GM23338 (cell line): ENCODE measurements around the gene RMI1. TPM values are rescaled to one million over a fixed set of nuclear protein-coding genes. Genes with fewer than 3 reads are reported as not detected.

ENCODE experiments used
- ATAC-seq: fragments of 200-7000 bp; cut with Tn5 transposase; 3 replicates; pipeline ENCODE4 v1.9.1; 2020
- DNase-seq: peaks from one replicate; pipeline ENCODE4 v3.0.0-alpha.2; 2015; ENCODE audit warnings: low spot score
- H2AFZ ChIP-seq: fragments of 200-600 bp; sonication (generic); 2 replicates; pipeline ENCODE4 v1.8.0; 2016; ENCODE audit warnings: antibody characterized with exemption, mild to moderate bottlenecking, moderate library complexity
- H3F3A ChIP-seq: fragments of 200-600 bp; sonication (generic); replicated peaks from 2 replicates; pipeline ENCODE4 v1.8.0; 2017; ENCODE audit warnings: antibody characterized with exemption, mixed run types, low read depth
- H3K27ac ChIP-seq: fragments of 200-600 bp; sonication (generic); 2 replicates; pipeline ENCODE4 v1.6.1; 2016; ENCODE audit warnings: low read depth
- H3K27me3 ChIP-seq: fragments of 200-600 bp; sonication (generic); 2 replicates; pipeline ENCODE4 v1.8.0; 2016; ENCODE audit warnings: mild to moderate bottlenecking, mixed run types, moderate library complexity; ENCODE audit not compliant: insufficient read depth
- H3K36me3 ChIP-seq: fragments of 200-600 bp; sonication (generic); 2 replicates; pipeline ENCODE4 v1.8.0; 2016; ENCODE audit warnings: mild to moderate bottlenecking; ENCODE audit not compliant: insufficient read depth
- H3K4me1 ChIP-seq: fragments of 200-600 bp; sonication (generic); 2 replicates; pipeline ENCODE4 v1.8.0; 2016; ENCODE audit warnings: mild to moderate bottlenecking, moderate library complexity; ENCODE audit not compliant: insufficient read depth
- H3K4me2 ChIP-seq: fragments of 200-600 bp; sonication (generic); 2 replicates; pipeline ENCODE4 v1.7.1; 2017; ENCODE audit warnings: mixed run types
- H3K4me3 ChIP-seq: fragments of 200-600 bp; sonication (generic); 2 replicates; pipeline ENCODE4 v1.6.1; 2016; ENCODE audit warnings: mixed run types
- H3K79me2 ChIP-seq: fragments of 200-600 bp; sonication (generic); replicated peaks from 2 replicates; pipeline ENCODE4 v1.8.0; 2017; ENCODE audit warnings: mild to moderate bottlenecking; ENCODE audit not compliant: insufficient read depth
- H3K9me2 ChIP-seq: fragments of 200-600 bp; sonication (generic); 2 replicates; pipeline ENCODE4 v1.8.0; 2017; ENCODE audit not compliant: insufficient read depth
- H4K20me1 ChIP-seq: fragments of 200-600 bp; sonication (generic); replicated peaks from 2 replicates; pipeline ENCODE4 v1.8.0; 2017; ENCODE audit warnings: mild to moderate bottlenecking; ENCODE audit not compliant: insufficient read depth
- H3K27ac Mint-ChIP-seq: 2 replicates; pipeline ENCODE4 v1.8.0; 2020; ENCODE audit warnings: inconsistent platforms, mild to moderate bottlenecking, moderate library complexity, mixed read lengths
- H3K27me3 Mint-ChIP-seq: 3 replicates; pipeline ENCODE4 v1.8.0; 2022; ENCODE audit warnings: low read depth, mild to moderate bottlenecking, moderate library complexity, mixed read lengths, inconsistent platforms; ENCODE audit not compliant: insufficient read depth, poor library complexity
- H3K36me3 Mint-ChIP-seq: 3 replicates; pipeline ENCODE4 v1.8.0; 2021; ENCODE audit warnings: low read depth, mild to moderate bottlenecking, inconsistent platforms, moderate library complexity, mixed read lengths
- H3K4me1 Mint-ChIP-seq: 3 replicates; pipeline ENCODE4 v1.8.0; 2020; ENCODE audit warnings: mild to moderate bottlenecking, inconsistent platforms, mixed read lengths
- H3K4me3 Mint-ChIP-seq: 3 replicates; pipeline ENCODE4 v1.8.0; 2021; ENCODE audit warnings: moderate library complexity, mild to moderate bottlenecking, inconsistent platforms, mixed read lengths
- H3K9me3 Mint-ChIP-seq: 3 replicates; pipeline ENCODE4 v1.8.0; 2020; ENCODE audit warnings: moderate library complexity, mild to moderate bottlenecking, inconsistent platforms, mixed read lengths
- CREB1 ChIP-seq: fragments of 250-450 bp; sonication (Bioruptor Pico); IDR thresholded peaks from 2 replicates; pipeline ENCODE4 v1.5.0; 2020; ENCODE audit warnings: low read depth, mild to moderate bottlenecking, moderate library complexity
- CTCF ChIP-seq, 2 experiments: fragments of 200-600 bp in 1 of 2; sonication (generic) in 1 of 2; conservative IDR thresholded peaks; 2 replicates each; pipeline versions ENCODE4 v1.5.1 to v1.6.1; 2016 to 2017; ENCODE audit warnings: antibody characterized with exemption in 2 of 2, low read depth in 2 of 2, mild to moderate bottlenecking in 2 of 2, moderate library complexity in 1 of 2
- EZH2 ChIP-seq: fragments of 200-600 bp; sonication (generic); IDR thresholded peaks from one replicate; pipeline ENCODE4 v1.8.0; 2017; ENCODE audit warnings: antibody characterized with exemption, mild to moderate bottlenecking, low read depth; ENCODE audit not compliant: unreplicated experiment
- EZH2phosphoT487 ChIP-seq: fragments of 200-600 bp; sonication (generic); IDR thresholded peaks from one replicate; pipeline ENCODE4 v1.8.1; 2018; ENCODE audit warnings: antibody characterized with exemption; ENCODE audit not compliant: unreplicated experiment
- JUNB ChIP-seq: IDR thresholded peaks from one replicate; pipeline ENCODE4 v1.6.1; 2016; ENCODE audit warnings: antibody characterized with exemption; ENCODE audit not compliant: unreplicated experiment
- NANOG ChIP-seq: IDR thresholded peaks from 2 replicates; pipeline ENCODE4 v1.6.1; 2016; ENCODE audit warnings: antibody characterized with exemption, borderline replicate concordance
- POLR2AphosphoS5 ChIP-seq: IDR thresholded peaks from 2 replicates; pipeline ENCODE4 v1.6.1; 2016; ENCODE audit warnings: antibody characterized with exemption, low read depth
- STAT1 ChIP-seq: IDR thresholded peaks from one replicate; pipeline ENCODE4 v1.6.1; 2016; ENCODE audit warnings: antibody characterized with exemption; ENCODE audit not compliant: unreplicated experiment
- ZNF114 ChIP-seq: fragments of 250-450 bp; sonication (Bioruptor Pico); IDR thresholded peaks from 2 replicates; pipeline ENCODE4 v1.5.0; 2020; ENCODE audit warnings: mild to moderate bottlenecking, moderate library complexity
- ZNF331 ChIP-seq: fragments of 250-450 bp; sonication (Bioruptor Pico); IDR thresholded peaks from 2 replicates; pipeline ENCODE4 v1.5.0; 2020; ENCODE audit warnings: low read depth, mild to moderate bottlenecking, moderate library complexity
- ZNF462 ChIP-seq: fragments of 250-450 bp; sonication (Bioruptor Pico); IDR thresholded peaks from 2 replicates; pipeline ENCODE4 v1.5.0; 2020; ENCODE audit warnings: mild to moderate bottlenecking, moderate library complexity
- polyA plus RNA-seq: library from polyadenylated mRNA; unstranded; fragments of >200 nt; fragmentation: Nextera tagmentation; extraction: Ambion mirVana; gene quantifications from 2 replicates; pipeline ENCODE4 v1.2.1, GENCODE V29; 2016
- total RNA-seq: library from RNA; depleted of rRNA; stranded (reverse); fragments of >200 nt; shearing (Covaris generic); gene quantifications from 2 replicates; pipeline ENCODE4 v1.2.3, GENCODE V29; 2014
- TF ChIP-seq, protein P1 (sequence below): IDR thresholded peaks from 2 replicates; pipeline ENCODE4 v1.6.1; 2016; ENCODE audit warnings: antibody characterized with exemption
- TF ChIP-seq, protein P2 (sequence below): IDR thresholded peaks from one replicate; pipeline ENCODE4 v1.6.1; 2018; ENCODE audit warnings: antibody characterized with exemption; ENCODE audit not compliant: unreplicated experiment

RMI1 gene
- total and polyA plus RNA-seq, 2 experiments from 2014 or later = 16.9 to 36.1 TPM

GRCh38 chr9:84007662-84008061 lies 27.1 kb downstream of the RMI1 start (continued):
- TF ChIP-seq CTCF (conservative IDR thresholded peaks at IDR 0.05; ENCODE audit: low read depth in 2 of 2) (no peak), EZH2 (no peak), STAT1 (no peak)

DNA sequence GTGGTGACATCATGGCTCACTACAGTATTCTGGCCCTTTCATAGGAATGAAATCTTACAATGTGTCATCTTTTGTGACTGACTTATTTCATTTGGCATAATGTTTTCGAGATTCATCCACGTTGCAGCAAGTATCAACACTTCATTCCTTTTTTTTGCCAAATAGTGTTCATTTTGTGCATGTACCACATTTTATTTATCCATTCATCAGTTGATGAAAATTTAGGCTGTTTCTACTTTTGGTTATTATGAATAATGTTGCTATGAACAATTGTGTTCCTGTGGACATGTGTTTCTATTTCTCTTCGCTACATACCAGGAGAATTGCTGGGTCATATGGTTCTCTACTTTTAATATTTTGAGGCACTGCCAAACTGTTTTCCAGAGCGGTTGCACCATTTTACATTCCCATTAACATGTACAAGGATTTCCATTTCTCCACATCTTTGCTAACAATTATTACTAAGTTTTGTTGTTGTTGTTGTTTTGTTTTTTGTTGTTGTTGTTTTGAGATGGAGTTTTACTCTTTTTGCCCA lies 43.5 kb downstream of the RMI1 start:
- Histone ChIP-seq H3K79me2 (no peaks in the 10 kb centered on the region), H3K4me3 (no peak overlapping the region), H3K36me3 (no peaks in the 10 kb centered on the region), H2AFZ (no peak overlapping the region), H3K4me2 (no peak overlapping the region), H3K27me3 (no peaks in the 10 kb centered on the region), H4K20me1 (no peaks in the 10 kb centered on the region), H3K27ac (no peak overlapping the region), H3K4me1 (no peaks in the 10 kb centered on the region), H3K9me2 (peaks cover 4% of the 10 kb centered on the region; the same call in 1 of the 2 replicates), H3F3A (no peaks in the 10 kb centered on the region)
- Mint-ChIP-seq H3K4me1 (no peaks in the 10 kb centered on the region), H3K9me3 (no peaks in the 10 kb centered on the region), H3K27ac (no peak overlapping the region), H3K27me3 (no peaks in the 10 kb centered on the region), H3K4me3 (no peak overlapping the region), H3K36me3 (no peaks in the 10 kb centered on the region)
- ATAC-seq (no peak), DNase-seq (no peak)
- TF ChIP-seq CREB1 (CRISPR knock-in tag) = no peak
- TF ChIP-seq EZH2phosphoT487 = no peak
- TF ChIP-seq, protein P1, sequence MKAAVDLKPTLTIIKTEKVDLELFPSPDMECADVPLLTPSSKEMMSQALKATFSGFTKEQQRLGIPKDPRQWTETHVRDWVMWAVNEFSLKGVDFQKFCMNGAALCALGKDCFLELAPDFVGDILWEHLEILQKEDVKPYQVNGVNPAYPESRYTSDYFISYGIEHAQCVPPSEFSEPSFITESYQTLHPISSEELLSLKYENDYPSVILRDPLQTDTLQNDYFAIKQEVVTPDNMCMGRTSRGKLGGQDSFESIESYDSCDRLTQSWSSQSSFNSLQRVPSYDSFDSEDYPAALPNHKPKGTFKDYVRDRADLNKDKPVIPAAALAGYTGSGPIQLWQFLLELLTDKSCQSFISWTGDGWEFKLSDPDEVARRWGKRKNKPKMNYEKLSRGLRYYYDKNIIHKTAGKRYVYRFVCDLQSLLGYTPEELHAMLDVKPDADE = no peak
- TF ChIP-seq ZNF114 = no peak
- TF ChIP-seq, protein P2, sequence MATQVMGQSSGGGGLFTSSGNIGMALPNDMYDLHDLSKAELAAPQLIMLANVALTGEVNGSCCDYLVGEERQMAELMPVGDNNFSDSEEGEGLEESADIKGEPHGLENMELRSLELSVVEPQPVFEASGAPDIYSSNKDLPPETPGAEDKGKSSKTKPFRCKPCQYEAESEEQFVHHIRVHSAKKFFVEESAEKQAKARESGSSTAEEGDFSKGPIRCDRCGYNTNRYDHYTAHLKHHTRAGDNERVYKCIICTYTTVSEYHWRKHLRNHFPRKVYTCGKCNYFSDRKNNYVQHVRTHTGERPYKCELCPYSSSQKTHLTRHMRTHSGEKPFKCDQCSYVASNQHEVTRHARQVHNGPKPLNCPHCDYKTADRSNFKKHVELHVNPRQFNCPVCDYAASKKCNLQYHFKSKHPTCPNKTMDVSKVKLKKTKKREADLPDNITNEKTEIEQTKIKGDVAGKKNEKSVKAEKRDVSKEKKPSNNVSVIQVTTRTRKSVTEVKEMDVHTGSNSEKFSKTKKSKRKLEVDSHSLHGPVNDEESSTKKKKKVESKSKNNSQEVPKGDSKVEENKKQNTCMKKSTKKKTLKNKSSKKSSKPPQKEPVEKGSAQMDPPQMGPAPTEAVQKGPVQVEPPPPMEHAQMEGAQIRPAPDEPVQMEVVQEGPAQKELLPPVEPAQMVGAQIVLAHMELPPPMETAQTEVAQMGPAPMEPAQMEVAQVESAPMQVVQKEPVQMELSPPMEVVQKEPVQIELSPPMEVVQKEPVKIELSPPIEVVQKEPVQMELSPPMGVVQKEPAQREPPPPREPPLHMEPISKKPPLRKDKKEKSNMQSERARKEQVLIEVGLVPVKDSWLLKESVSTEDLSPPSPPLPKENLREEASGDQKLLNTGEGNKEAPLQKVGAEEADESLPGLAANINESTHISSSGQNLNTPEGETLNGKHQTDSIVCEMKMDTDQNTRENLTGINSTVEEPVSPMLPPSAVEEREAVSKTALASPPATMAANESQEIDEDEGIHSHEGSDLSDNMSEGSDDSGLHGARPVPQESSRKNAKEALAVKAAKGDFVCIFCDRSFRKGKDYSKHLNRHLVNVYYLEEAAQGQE = no peak
- TF ChIP-seq POLR2AphosphoS5 = no peak
- no peak for TF ChIP-seq STAT1
- TF ChIP-seq EZH2 = no peak
- TF ChIP-seq NANOG = no peak
- TF ChIP-seq ZNF462 (CRISPR knock-in tag) = no peak
- no peak for TF ChIP-seq ZNF331 (CRISPR knock-in tag)
- TF ChIP-seq JUNB = no peak
